Omental fat pad (tissue), 4 donors: ENCODE measurements around the gene GYPE. TPM values are rescaled to one million over a fixed set of nuclear protein-coding genes. Genes with fewer than 3 reads are reported as not detected.
"Not testable (repeated sequence)": the region's sequence is repeated elsewhere in the genome, so short reads cannot be mapped to it uniquely, and the experiment has no call there.

Experiments
- ATAC-seq: fragments of 150-250 bp; one replicate; pipeline ENCODE4 v1.9.1; 2016; ENCODE audit warnings: mild to moderate bottlenecking, moderate library complexity; ENCODE audit not compliant: low FRiP score
- DNase-seq: peaks from one replicate; pipeline ENCODE4 v3.0.0-alpha.2; 2019; ENCODE audit warnings: low spot score
- total RNA-seq, 4 donors: library from RNA; depleted of rRNA; stranded (reverse); fragments of >200 nt; gene quantifications; one replicate each; pipeline ENCODE4 v1.1.0, GENCODE V29; 2016
- TF ChIP-seq, protein P1 (sequence below), 3 donors: fragments of 450-650 bp; IDR thresholded peaks; one replicate each; pipeline ENCODE4 v1.5.1; 2016 to 2017; ENCODE audit warnings: antibody characterized with exemption in 3 of 3, mild to moderate bottlenecking in 3 of 3, moderate library complexity in 2 of 3

The GYPE gene
- 1 to 10 TPM in 3 of 4 donors, under 1 TPM in 1; 0.65 to 1.4 (median 1.4) TPM for total RNA-seq

DNA sequence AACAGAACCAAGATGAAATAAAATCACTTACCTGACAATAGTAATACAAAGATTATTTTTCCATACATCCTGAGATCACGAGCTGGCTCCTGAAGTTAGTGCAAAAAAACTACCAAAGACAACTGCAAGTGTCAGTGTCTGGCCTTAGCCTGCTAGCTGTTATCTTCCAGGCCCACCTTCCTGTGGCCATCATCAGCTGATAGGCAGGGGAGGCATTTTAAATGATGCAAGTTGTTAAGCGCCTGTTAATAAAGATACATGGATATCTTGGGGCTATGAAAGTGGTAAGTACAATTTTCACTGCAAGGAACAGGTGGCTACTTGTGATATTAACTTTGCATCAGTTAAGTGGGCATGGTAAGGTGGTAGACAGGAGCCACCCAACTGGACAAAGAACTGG is at the start of gene GYPE:
Gene GYPE (minus strand): TSS at position 120 of the 400 bp plus-strand sequence. CDS start 52 bp downstream, at position 68.
- DNase-seq, result not testable (repeated sequence)

DNA sequence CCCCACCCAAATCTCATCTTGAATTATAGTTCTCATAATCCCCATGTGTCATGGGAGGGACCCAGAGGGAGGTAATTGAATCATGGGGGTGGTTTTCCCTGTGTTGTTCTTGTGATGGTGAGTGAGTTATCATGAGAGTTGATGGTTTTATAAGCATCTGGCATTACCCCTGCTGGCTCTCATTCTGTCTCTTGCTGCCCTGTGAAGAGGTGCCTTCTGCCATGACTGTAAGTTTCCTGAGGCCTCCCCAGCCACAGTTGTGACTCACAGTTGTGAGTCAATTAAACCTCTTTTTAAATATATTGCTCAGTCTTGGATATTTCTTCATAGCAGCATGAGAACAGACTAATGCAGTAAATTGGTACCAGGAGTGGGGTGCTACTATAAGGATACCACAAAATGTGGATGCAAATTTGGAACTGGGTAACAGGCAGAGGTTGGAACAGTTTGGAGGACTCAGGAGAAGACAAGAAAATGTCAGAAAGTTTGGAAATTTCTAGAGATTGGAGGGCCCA is 46.2 kb upstream of the GYPE start:
- not testable (repeated sequence) for DNase-seq, ATAC-seq

More for the DNA sequence above, at the start of gene GYPE:
- not testable (repeated sequence) for ATAC-seq

DNA sequence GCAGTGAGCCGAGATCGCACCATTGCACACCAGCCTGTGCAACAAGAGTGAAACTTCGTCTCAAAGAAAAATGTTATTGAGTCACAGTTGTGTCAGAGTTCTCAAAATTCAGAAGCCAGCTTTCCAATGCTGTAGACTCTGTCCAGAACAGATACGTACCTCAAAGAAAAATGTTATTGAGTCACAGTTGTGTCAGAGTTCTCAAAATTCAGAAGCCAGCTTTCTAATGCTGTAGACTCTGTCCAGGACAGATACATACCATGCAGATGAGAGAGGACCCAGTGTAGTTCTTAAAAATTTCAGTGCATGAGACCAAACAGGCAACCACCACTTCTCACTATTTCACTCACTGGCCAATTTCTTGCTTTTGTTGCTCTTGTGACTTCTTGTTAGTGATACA is 45.6 kb upstream of the GYPE start:
- not testable (repeated sequence) for ATAC-seq, DNase-seq

DNA sequence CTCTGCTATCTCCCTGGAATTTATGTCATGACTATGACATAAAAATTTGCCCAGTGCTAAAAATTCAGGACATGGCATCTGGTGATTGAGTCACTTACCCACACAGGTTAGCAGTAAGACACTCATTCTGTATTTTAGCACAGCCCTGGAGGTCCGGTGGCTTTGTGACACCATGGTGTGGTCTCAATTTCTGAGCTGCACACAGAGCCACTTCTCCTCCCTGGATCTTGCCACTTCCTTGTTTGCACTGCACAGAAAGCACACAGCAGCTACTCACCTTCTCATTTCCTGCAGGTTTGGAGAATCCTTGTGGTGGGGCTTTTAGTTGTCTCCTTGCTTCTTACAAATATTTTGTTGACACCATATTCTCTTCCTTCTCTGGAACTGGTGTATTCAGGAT is 44.8 kb upstream of the GYPE start:
- not testable (repeated sequence) for ATAC-seq, DNase-seq

DNA sequence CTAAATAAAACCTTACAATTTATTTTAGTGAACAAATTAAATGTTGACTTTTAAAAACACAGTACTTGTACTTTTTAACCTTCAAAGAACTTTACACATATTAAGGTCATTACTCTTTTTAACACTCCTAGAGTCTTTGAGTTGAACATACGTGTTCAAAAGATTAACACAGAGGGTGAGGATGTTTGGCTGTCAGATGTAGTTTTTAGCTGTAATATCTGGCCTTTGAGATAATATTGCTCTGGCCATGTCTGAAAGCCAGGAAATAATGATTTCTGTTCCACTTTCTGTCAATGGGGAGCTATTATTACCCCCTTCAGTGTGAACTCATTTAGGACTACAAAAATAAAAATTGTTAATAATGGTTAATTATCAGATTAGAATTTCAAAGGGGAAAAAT is 42.1 kb upstream of the GYPE start:
- ATAC-seq, DNase-seq: not testable (repeated sequence)

DNA sequence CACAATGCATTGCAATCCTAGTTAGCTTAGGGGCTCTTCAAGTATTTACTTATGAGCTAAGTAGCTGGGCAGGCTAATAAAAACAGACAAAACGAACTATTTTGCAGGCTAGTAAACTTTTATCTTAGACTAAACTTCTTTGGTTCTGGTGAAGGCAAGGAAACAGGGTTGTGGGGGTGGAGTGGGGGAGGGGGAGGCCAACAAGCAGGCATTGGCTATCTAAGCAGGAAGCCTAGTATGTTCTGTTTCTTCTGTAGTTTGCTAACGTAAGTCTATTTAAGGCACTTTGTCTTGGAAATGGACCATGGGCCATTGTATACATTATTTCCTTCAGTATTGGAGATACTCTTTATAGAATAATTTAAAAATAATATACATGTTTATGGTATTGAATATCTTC is 35.3 kb upstream of the GYPE start:
- ATAC-seq, result not testable (repeated sequence)

DNA sequence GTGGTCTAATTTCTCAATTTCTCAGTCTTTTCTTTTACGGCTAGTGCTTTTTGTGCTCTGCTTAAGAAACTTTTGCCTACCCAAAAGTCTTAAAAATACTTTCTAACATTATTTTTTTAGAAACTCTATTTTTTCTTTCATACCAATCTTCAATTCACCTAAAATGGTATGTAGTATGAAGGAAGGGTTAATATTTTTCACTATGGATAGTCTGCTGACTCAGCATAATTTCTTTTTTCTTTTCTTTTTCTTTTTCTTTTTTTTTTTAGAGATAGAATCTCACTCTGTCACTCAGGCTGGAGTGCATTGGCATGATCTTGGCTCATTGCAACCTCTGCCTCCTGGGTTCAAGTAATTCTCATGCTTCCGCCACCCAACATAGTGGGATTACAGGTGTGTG is 34.2 kb upstream of the GYPE start:
- DNase-seq (no peak), ATAC-seq (no peak)
- TF ChIP-seq, protein P1, sequence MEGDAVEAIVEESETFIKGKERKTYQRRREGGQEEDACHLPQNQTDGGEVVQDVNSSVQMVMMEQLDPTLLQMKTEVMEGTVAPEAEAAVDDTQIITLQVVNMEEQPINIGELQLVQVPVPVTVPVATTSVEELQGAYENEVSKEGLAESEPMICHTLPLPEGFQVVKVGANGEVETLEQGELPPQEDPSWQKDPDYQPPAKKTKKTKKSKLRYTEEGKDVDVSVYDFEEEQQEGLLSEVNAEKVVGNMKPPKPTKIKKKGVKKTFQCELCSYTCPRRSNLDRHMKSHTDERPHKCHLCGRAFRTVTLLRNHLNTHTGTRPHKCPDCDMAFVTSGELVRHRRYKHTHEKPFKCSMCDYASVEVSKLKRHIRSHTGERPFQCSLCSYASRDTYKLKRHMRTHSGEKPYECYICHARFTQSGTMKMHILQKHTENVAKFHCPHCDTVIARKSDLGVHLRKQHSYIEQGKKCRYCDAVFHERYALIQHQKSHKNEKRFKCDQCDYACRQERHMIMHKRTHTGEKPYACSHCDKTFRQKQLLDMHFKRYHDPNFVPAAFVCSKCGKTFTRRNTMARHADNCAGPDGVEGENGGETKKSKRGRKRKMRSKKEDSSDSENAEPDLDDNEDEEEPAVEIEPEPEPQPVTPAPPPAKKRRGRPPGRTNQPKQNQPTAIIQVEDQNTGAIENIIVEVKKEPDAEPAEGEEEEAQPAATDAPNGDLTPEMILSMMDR (IDR thresholded peaks at IDR 0.05), result no peak

More for the DNA sequence above, 35.3 kb upstream of the GYPE start:
- not testable (repeated sequence) for DNase-seq

DNA sequence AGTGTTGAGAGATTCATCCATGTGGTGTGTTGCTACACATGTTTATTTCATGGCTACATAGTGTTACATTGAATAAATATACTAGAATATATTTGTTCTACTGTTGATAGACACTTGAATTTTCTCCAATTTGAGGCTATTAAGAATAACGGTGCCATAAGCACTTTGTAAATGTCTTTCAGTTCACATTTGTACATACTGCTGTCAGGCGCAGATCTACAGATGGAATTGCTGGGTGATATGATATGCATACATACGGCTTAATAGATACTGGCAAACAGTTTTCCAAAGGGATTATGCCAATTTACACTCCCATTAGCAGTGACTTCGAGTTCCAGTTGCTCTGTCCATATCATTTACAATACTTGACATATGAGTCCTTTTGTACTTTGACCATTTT is 33.5 kb upstream of the GYPE start:
- not testable (repeated sequence) for ATAC-seq, DNase-seq

DNA sequence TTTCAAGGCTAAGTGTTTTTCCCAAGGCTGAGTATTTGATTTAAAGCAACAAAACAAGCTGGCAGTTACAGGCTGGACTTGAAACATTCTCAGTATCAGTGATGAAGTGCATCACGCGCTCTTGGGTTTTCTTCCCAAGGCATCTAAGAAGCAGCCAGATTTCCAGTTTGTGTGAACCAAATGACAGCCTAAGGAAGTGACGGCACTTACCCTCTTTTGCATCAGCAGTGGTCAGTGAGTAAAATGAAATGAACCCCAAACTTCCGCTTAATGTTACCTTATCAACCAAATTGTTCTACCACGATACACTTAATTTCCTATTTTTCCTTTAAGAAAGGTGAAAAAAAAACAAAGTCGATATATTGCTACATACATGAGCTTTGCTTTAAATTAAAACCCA is 15.8 kb upstream of the GYPE start:
- DNase-seq (no peak), ATAC-seq (no peak)
- TF ChIP-seq, protein P1 (IDR thresholded peaks at IDR 0.05), result no peak

DNA sequence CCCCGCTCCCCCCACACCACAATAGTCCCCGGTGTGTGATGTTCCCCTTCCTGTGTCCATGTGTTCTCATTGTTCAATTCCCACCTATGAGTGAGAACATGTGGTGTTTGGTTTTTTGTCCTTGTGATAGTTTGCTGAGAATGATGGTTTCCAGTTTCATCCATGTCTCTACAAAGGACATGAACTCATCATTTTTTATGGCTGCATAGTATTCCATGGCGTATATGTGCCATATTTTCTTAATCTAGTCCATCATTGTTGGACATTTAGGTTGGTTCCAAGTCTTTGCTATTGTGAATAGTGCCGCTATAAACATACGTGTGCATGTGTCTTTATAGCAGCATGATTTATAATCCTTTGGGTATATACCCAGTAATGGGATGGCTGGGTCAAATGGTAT is 11.1 kb upstream of the GYPE start:
- DNase-seq, ATAC-seq: not testable (repeated sequence)

DNA sequence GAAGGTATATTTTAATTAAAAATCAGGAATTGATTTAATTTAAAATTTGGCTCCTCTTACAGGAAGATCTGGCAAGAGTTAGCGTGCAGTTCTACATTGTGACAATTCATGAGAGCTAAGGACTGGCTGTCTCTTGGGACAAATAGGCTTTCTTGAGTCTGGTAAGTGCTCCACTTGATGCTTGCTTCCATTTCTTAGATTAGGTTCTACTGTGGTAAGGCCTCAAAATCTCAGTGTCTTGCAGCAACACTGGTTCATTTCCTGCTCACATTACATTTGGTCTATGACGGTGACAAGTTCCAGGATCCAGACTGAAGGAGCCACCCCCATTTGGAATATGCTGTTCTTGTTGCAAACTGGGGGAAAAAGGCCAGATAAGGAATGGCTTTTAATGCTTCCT is 7.1 kb upstream of the GYPE start:
- DNase-seq, ATAC-seq: not testable (repeated sequence)

DNA sequence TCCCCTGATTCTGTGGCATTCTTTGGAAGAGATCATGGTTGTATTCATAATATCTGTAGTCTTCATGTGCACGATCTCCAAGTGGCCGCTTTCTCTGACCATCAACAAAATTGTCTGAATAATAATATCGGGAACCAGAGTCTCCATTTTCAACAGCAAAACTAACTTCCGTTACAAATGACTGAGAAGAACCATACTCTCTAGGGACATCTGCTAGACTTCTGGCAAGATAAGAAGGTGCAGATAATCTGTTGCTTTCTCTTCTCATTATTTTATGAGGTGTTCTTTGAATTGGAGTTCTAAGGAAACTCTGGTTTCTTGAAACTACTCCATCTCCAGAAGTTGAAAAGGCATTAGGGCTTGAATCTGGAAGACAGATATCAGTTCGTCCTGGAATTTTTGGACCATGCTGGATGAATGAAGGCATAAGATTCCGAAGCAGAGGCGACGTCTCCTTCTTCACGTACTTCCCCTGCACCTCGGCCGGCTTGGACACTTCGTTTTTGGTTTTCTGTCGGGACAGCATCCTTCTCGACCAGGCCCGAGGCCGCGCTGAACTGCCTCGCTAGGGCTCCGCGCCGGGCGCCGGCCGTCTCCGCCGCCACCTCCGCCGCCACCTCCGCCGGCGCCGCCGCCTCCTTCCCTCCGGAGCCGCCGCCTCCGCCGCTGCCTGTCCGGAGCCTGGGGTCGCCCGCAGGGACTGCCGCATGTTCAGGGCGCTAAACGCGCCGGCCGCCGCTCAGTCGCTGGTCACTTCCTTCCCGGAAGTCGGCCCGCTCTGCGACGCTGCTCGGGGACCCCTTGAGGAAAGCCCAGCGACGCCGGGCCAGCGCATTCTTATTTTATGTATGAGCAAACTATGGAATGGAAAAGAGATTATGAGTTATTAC is 6.4 kb upstream of the GYPE start:
- not testable (repeated sequence) for ATAC-seq, DNase-seq

DNA sequence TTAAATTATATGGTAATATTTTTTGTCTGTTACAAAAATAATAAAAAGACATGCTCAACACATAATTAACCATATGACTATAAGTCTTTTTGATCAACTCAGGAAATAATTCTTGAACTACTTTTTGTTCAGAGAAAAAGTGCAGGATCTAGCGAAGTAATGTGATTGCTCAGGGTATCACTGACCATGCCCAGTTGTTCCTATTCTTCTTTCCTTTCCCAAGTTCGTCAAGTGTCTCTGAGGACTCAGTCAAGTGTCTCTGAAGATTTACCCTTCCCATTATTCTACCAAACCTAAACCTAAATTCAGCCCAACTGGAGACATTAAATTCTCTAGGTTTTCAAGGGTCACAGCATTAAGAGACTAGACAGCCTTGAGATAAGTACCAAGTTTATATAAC is 5.5 kb upstream of the GYPE start:
- not testable (repeated sequence) for ATAC-seq, DNase-seq

DNA sequence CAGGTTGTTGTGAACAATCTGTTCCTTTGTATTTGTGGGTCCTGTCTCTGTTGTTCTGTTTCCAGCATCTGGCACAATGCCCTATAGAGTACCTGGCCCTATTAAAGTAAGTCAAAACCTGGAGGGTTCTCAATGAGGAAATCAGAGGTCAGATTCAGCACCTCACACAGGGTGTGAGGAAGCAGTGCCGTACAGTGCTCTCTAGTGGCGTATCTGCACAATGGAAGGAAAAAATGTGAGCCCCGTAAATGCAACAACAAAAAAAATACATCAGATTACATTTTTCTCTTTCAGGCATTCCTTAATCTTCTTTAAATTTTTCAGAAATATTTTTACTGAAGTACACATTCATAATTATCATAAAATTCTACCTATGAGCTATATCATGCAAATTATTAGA is 2.5 kb upstream of the GYPE start:
- DNase-seq, ATAC-seq: not testable (repeated sequence)

DNA sequence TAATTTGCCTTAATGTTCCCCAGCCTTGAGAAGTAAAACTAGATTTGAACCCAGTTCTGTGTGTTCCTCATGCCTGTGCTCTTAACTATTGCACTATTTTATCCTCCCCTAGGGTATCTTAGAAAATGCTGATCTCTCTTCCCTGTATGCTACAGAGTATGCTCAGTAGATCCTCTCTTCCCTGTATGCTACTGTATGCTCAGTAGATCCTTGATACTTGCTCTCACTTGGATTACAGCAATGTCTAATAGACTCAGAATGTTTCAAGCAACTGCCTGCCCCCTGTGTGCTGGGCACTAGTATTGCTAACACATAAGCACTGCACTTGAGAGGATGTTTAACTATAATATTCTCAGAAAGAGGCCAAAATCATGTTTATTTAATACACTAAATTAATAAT is 928 bp downstream of the GYPE start:
- ATAC-seq, DNase-seq: not testable (repeated sequence)

DNA sequence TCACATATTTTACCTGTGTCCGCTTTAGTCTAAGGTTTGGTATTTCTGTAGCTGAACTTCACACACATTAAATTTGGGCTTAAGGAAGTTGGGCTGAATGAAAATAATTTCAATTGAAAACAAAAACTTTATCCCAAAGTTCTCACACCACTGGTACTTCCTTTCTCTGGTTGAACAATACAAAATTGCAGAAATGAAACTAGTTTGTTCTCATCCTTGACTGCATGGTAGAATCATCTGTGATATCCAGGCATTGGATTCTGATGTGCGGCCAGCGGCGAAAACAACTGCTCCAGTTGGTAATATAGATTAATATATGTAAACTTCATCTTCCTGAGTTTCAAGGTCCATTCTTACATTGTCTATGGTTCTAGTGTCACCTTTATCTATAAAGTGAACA is 15.0 kb downstream of the GYPE start:
- ATAC-seq, DNase-seq: not testable (repeated sequence)

DNA sequence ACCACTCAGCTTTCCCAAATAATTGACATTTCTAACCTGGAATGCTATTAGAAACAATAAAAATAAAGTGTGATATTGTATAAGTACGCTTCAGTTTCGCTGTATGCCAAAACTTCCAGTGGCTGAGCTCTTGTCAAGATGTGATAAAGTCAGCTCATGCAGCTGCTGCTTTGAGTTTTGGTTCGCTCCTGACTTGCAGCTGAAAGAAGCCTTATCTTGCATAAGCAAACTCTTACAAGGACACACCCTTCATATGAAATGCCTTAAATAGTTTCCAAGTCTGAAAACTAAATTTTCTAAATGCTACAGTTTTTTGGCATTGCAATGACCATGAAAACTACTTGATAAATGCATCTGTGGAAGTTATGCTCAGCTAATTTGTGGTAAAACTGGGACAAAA is 17.2 kb downstream of the GYPE start:
- DNase-seq, ATAC-seq: not testable (repeated sequence)

DNA sequence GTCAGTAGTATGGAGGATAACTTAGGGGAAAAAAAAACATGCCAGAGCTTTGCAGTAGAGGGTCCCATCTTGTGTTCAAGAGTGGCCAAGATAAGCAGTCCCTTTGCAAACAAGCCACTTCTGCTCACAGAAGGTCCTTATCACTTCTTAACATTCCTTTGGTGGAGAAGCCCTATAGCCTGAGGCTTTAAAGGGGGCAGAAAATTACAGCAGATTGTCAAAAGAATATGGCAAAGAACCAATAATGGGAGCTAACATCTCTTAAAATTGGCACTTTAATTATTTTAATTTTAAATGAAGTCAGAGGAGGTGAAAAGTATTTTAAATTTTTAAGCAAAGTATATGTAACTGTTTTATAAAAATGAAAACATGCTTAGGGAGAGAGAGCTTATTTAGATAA is 20.4 kb downstream of the GYPE start:
- not testable (repeated sequence) for DNase-seq, ATAC-seq
